T-helper 2 cell treated with Interferon-gamma antibody and Interleukin-4, amounts not matched to agents 5 μg/mL and 100 μg/mL, for 36 hours (primary cell): ENCODE data around the gene XRCC6.
A peak's percentile ranks its signal among the peaks of the same experiment; 100 is the strongest.
"Not testable (repeated sequence)": the region's sequence is repeated elsewhere in the genome, so short reads cannot be mapped to it uniquely, and the experiment has no call there.

Experiments
- DNase-seq: peaks from one replicate; pipeline ENCODE4 v3.0.0; 2021; ENCODE audit warnings: low spot score
- H3K27ac Mint-ChIP-seq: one replicate; pipeline ENCODE4 v1.8.0; 2021; ENCODE audit warnings: mild to moderate bottlenecking, mixed read lengths
- H3K27me3 Mint-ChIP-seq: one replicate; pipeline ENCODE4 v1.8.0; 2021; ENCODE audit warnings: low read depth, mixed read lengths
- H3K36me3 Mint-ChIP-seq: one replicate; pipeline ENCODE4 v1.8.0; 2021; ENCODE audit warnings: low read depth, mixed read lengths
- H3K4me1 Mint-ChIP-seq: one replicate; pipeline ENCODE4 v1.8.0; 2021; ENCODE audit warnings: low read depth, mixed read lengths
- H3K4me3 Mint-ChIP-seq: one replicate; pipeline ENCODE4 v1.8.0; 2022; ENCODE audit warnings: mild to moderate bottlenecking, moderate library complexity, mixed read lengths
- H3K9me3 Mint-ChIP-seq: one replicate; pipeline ENCODE4 v1.8.0; 2021; ENCODE audit warnings: mixed read lengths

The XRCC6 gene

GRCh38 chr22:41587347-41587723, 33.8 kb upstream of the XRCC6 start:
- Mint-ChIP-seq H3K9me3 (no peaks in the 10 kb centered on the region), H3K27ac (no peak overlapping the region), H3K4me1 (peaks cover 15% of the 10 kb centered on the region), H3K27me3 (no peaks in the 10 kb centered on the region), H3K4me3 (peak overlapping the region; percentile 7), H3K36me3 (peaks cover 16% of the 10 kb centered on the region)
- no peak for DNase-seq

- Mint-ChIP-seq H3K4me3 (peak within 1 kb of the TSS; percentile 95), H3K9me3 (no peaks in the 10 kb centered on the region), H3K27ac (peak within 1 kb of the TSS; percentile 91)
Measured at GRCh38 chr22:41589391-41590241, 31.5 kb upstream of the XRCC6 start, which contains the start of gene PMM1. PMM1 (minus strand) TSS chr22:41589840; CDS start chr22:41589805, 35 bp downstream.

GRCh38 chr22:41593336-41593960, 27.6 kb upstream of the XRCC6 start:
- H3K9me3 Mint-ChIP-seq, H3K27me3 Mint-ChIP-seq, DNase-seq, H3K27ac Mint-ChIP-seq, H3K36me3 Mint-ChIP-seq, H3K4me3 Mint-ChIP-seq, H3K4me1 Mint-ChIP-seq: not testable (repeated sequence)

More at GRCh38 chr22:41589391-41590241, 31.5 kb upstream of the XRCC6 start, which contains the start of gene PMM1:
- peak; percentile 99 for DNase-seq
- H3K27me3 Mint-ChIP-seq, result no peaks in the 10 kb centered on the region
- peaks cover 15% of the 10 kb centered on the region for H3K4me1 Mint-ChIP-seq
- peaks cover 4% of the 10 kb centered on the region for H3K36me3 Mint-ChIP-seq

- no peaks in the 10 kb centered on the region for H3K9me3 Mint-ChIP-seq
- no peaks in the 10 kb centered on the region for H3K27me3 Mint-ChIP-seq
- no peak for DNase-seq
- peaks cover 12% of the 10 kb centered on the region for H3K36me3 Mint-ChIP-seq
- H3K4me3 Mint-ChIP-seq, result no peak overlapping the region
- H3K27ac Mint-ChIP-seq, result no peak overlapping the region
- H3K4me1 Mint-ChIP-seq, result no peaks in the 10 kb centered on the region
Measured at GRCh38 chr22:41595703-41596102, 25.4 kb upstream of the XRCC6 start.

- peak; percentile 26 for DNase-seq
- no peaks in the 10 kb centered on the region for H3K9me3 Mint-ChIP-seq
- H3K4me1 Mint-ChIP-seq, result peaks cover 2% of the 10 kb centered on the region
- no peak overlapping the region for H3K4me3 Mint-ChIP-seq
- no peak overlapping the region for H3K27ac Mint-ChIP-seq
- no peaks in the 10 kb centered on the region for H3K27me3 Mint-ChIP-seq
- peaks cover 19% of the 10 kb centered on the region for H3K36me3 Mint-ChIP-seq
Measured at GRCh38 chr22:41596776-41597634, 24.1 kb upstream of the XRCC6 start.

GRCh38 chr22:41597635-41597953, 23.5 kb upstream of the XRCC6 start:
- H3K27ac Mint-ChIP-seq, result no peak overlapping the region
- no peak overlapping the region for H3K4me3 Mint-ChIP-seq
- no peak for DNase-seq
- peaks cover 25% of the 10 kb centered on the region for H3K36me3 Mint-ChIP-seq
- H3K27me3 Mint-ChIP-seq, result no peaks in the 10 kb centered on the region
- H3K9me3 Mint-ChIP-seq, result no peaks in the 10 kb centered on the region
- peaks cover 2% of the 10 kb centered on the region for H3K4me1 Mint-ChIP-seq

- no peak overlapping the region for H3K27ac Mint-ChIP-seq
- no peaks in the 10 kb centered on the region for H3K27me3 Mint-ChIP-seq
- no peaks in the 10 kb centered on the region for H3K9me3 Mint-ChIP-seq
- H3K4me1 Mint-ChIP-seq, result peaks cover 6% of the 10 kb centered on the region
- no peak for DNase-seq
- no peak overlapping the region for H3K4me3 Mint-ChIP-seq
- peaks cover 30% of the 10 kb centered on the region for H3K36me3 Mint-ChIP-seq
Measured at GRCh38 chr22:41598081-41598480, 23.0 kb upstream of the XRCC6 start.

- Mint-ChIP-seq H3K4me1 (peaks cover 15% of the 10 kb centered on the region), H3K36me3 (peaks cover 35% of the 10 kb centered on the region), H3K9me3 (no peaks in the 10 kb centered on the region), H3K27me3 (peaks cover 2% of the 10 kb centered on the region), H3K4me3 (no peak overlapping the region), H3K27ac (no peak overlapping the region)
- DNase-seq, result no peak
Measured at GRCh38 chr22:41598891-41599635, 22.0 kb upstream of the XRCC6 start.

- no peaks in the 10 kb centered on the region for H3K9me3 Mint-ChIP-seq
Measured at GRCh38 chr22:41600976-41601375, 20.1 kb upstream of the XRCC6 start.

GRCh38 chr22:41603873-41604332, 17.2 kb upstream of the XRCC6 start:
- peak overlapping the region; percentile 67 for H3K27ac Mint-ChIP-seq
- H3K27me3 Mint-ChIP-seq, result peaks cover 6% of the 10 kb centered on the region
- peak overlapping the region; percentile 16 for H3K4me3 Mint-ChIP-seq
- H3K36me3 Mint-ChIP-seq, result peaks cover 71% of the 10 kb centered on the region
- no peaks in the 10 kb centered on the region for H3K9me3 Mint-ChIP-seq
- DNase-seq, result peak; percentile 82
- peaks cover 28% of the 10 kb centered on the region for H3K4me1 Mint-ChIP-seq

More at GRCh38 chr22:41600976-41601375, 20.1 kb upstream of the XRCC6 start:
- Mint-ChIP-seq H3K4me1 (peaks cover 28% of the 10 kb centered on the region), H3K27me3 (peaks cover 6% of the 10 kb centered on the region), H3K4me3 (no peak overlapping the region), H3K36me3 (peaks cover 54% of the 10 kb centered on the region), H3K27ac (no peak overlapping the region)
- no peak for DNase-seq

- DNase-seq, result no peak
- Mint-ChIP-seq H3K4me3 (no peak overlapping the region), H3K9me3 (no peaks in the 10 kb centered on the region), H3K27ac (no peak overlapping the region), H3K36me3 (peaks cover 52% of the 10 kb centered on the region), H3K4me1 (peaks cover 19% of the 10 kb centered on the region), H3K27me3 (peaks cover 6% of the 10 kb centered on the region)
Measured at GRCh38 chr22:41608386-41608785, 12.7 kb upstream of the XRCC6 start.

- Mint-ChIP-seq H3K4me1 (peaks cover 5% of the 10 kb centered on the region), H3K27me3 (no peaks in the 10 kb centered on the region), H3K27ac (no peak overlapping the region), H3K9me3 (no peaks in the 10 kb centered on the region), H3K4me3 (no peak overlapping the region), H3K36me3 (peaks cover 25% of the 10 kb centered on the region)
- no peak for DNase-seq
Measured at GRCh38 chr22:41612603-41613306, 8.3 kb upstream of the XRCC6 start.

- Mint-ChIP-seq H3K4me1 (peaks cover 10% of the 10 kb centered on the region), H3K27ac (no peak overlapping the region), H3K36me3 (peaks cover 20% of the 10 kb centered on the region), H3K4me3 (no peak overlapping the region), H3K9me3 (no peaks in the 10 kb centered on the region), H3K27me3 (no peaks in the 10 kb centered on the region)
- DNase-seq, result no peak
Measured at GRCh38 chr22:41613456-41613855, 7.6 kb upstream of the XRCC6 start.
